ENCODE results near the gene NLN.
"Not testable (repeated sequence)": the region's sequence is repeated elsewhere in the genome, so short reads cannot be mapped to it uniquely, and the experiment has no call there.

- TF ChIP-seq CTCF, EZH2, EZH2phosphoT487 (IDR thresholded peaks at IDR 0.05): not testable (repeated sequence)
Measured at GRCh38 chr5:65871776-65872175, 149.8 kb downstream of the NLN start.

All from neural progenitor cell (in vitro differentiated cells).